ENCODE data around the gene CD3D. TPM values are rescaled to one million over a fixed set of nuclear protein-coding genes. Genes with fewer than 3 reads are reported as not detected.
A peak's percentile ranks its signal among the peaks of the same experiment; 100 is the strongest.

Gene CD3D
- 1 to 10 TPM in 5 of 6 donors, under 1 TPM in 1; 0.39 to 3.9 (median 3.0) TPM for polyA plus RNA-seq (ENCODE audit: low read depth in 6 of 6)

GRCh38 chr11:118342503-118343161 lies at the start of gene CD3D:
TSS of gene CD3D (minus strand) at chr11:118342705. CDS start at chr11:118342607, 98 bp downstream.
- Mint-ChIP-seq H3K4me1 (peaks cover 8 to 16% (median 10%) of the 10 kb centered on the region in 3 donors), H3K9me3 (peaks cover 0 to 4% (median 0%) of the 10 kb centered on the region in 7 donors), H3K4me3 (peak within 1 kb of the TSS in 1 of 8 donors; percentile 79), H3K36me3 (no peaks in the 10 kb centered on the region), H3K27ac (peak within 1 kb of the TSS in 1 of 6 donors; percentile 14), H3K27me3 (peaks cover 20 to 28% (median 23%) of the 10 kb centered on the region in 3 donors)
- DNase-seq = no peak
- no peak for ATAC-seq (ENCODE audit: low read depth in 2 of 2)

- Mint-ChIP-seq H3K4me3 (no peak overlapping the region), H3K27ac (no peak overlapping the region), H3K27me3 (no peaks in the 10 kb centered on the region), H3K36me3 (peaks cover 28 to 43% of the 10 kb centered on the region in 2 donors), H3K9me3 (no peaks in the 10 kb centered on the region), H3K4me1 (no peaks in the 10 kb centered on the region)
- ATAC-seq (ENCODE audit: low read depth in 2 of 2) (no peak), DNase-seq (no peak)
These were observed 41.2 kb upstream of the CD3D start for GRCh38 chr11:118383657-118384056.

GRCh38 chr11:118382954-118383353 lies 40.4 kb upstream of the CD3D start:
- H3K9me3 Mint-ChIP-seq = no peaks in the 10 kb centered on the region
- no peak overlapping the region for H3K27ac Mint-ChIP-seq
- H3K4me3 Mint-ChIP-seq = no peak overlapping the region
- H3K27me3 Mint-ChIP-seq = no peaks in the 10 kb centered on the region
- no peak for ATAC-seq (ENCODE audit: low read depth in 2 of 2)
- DNase-seq = no peak
- peaks cover 28 to 43% of the 10 kb centered on the region in 2 donors for H3K36me3 Mint-ChIP-seq
- H3K4me1 Mint-ChIP-seq = no peaks in the 10 kb centered on the region

GRCh38 chr11:118380571-118380970 lies 38.1 kb upstream of the CD3D start:
- DNase-seq (no peak), ATAC-seq (ENCODE audit: low read depth in 2 of 2) (no peak)
- Mint-ChIP-seq H3K27me3 (no peaks in the 10 kb centered on the region), H3K4me1 (no peaks in the 10 kb centered on the region), H3K36me3 (peaks cover 9 to 38% of the 10 kb centered on the region in 2 donors), H3K4me3 (no peak overlapping the region), H3K27ac (no peak overlapping the region), H3K9me3 (no peaks in the 10 kb centered on the region)

- Mint-ChIP-seq H3K27me3 (no peaks in the 10 kb centered on the region), H3K36me3 (peaks cover 8 to 34% of the 10 kb centered on the region in 2 donors), H3K4me1 (no peaks in the 10 kb centered on the region), H3K9me3 (no peaks in the 10 kb centered on the region), H3K4me3 (no peak overlapping the region), H3K27ac (no peak overlapping the region)
- no peak for DNase-seq
- ATAC-seq (ENCODE audit: low read depth in 2 of 2) = no peak
These were observed 37.0 kb upstream of the CD3D start for GRCh38 chr11:118379497-118379896.

GRCh38 chr11:118375978-118376377 lies 33.5 kb upstream of the CD3D start:
- no peaks in the 10 kb centered on the region for H3K4me1 Mint-ChIP-seq
- DNase-seq = no peak
- no peak overlapping the region for H3K4me3 Mint-ChIP-seq
- ATAC-seq (ENCODE audit: low read depth in 2 of 2) = no peak
- peak overlapping the region in 3 of 6 donors; percentile 24 to 92 (median 31) for H3K27ac Mint-ChIP-seq
- H3K27me3 Mint-ChIP-seq = no peaks in the 10 kb centered on the region
- H3K36me3 Mint-ChIP-seq = peaks cover 9 to 52% of the 10 kb centered on the region in 2 donors
- no peaks in the 10 kb centered on the region for H3K9me3 Mint-ChIP-seq

- no peak overlapping the region for H3K4me3 Mint-ChIP-seq
- peaks cover 9 to 54% of the 10 kb centered on the region in 2 donors for H3K36me3 Mint-ChIP-seq
- H3K27me3 Mint-ChIP-seq = no peaks in the 10 kb centered on the region
- ATAC-seq (ENCODE audit: low read depth in 2 of 2) (no peak), DNase-seq (no peak)
- H3K27ac Mint-ChIP-seq = peak overlapping the region in 1 of 6 donors; percentile 60
- H3K4me1 Mint-ChIP-seq = no peaks in the 10 kb centered on the region
- H3K9me3 Mint-ChIP-seq = no peaks in the 10 kb centered on the region
These were observed 32.2 kb upstream of the CD3D start for GRCh38 chr11:118374729-118375128.

- ATAC-seq (ENCODE audit: low read depth in 2 of 2) (no peak), DNase-seq (no peak)
- Mint-ChIP-seq H3K27me3 (no peaks in the 10 kb centered on the region), H3K4me3 (no peak overlapping the region), H3K4me1 (no peaks in the 10 kb centered on the region), H3K27ac (no peak overlapping the region), H3K36me3 (peaks cover 9 to 56% of the 10 kb centered on the region in 2 donors), H3K9me3 (no peaks in the 10 kb centered on the region)
These were observed 31.4 kb upstream of the CD3D start for GRCh38 chr11:118373871-118374270.

- H3K27me3 Mint-ChIP-seq = no peaks in the 10 kb centered on the region
- H3K4me1 Mint-ChIP-seq = no peaks in the 10 kb centered on the region
- H3K4me3 Mint-ChIP-seq = no peak overlapping the region
- H3K9me3 Mint-ChIP-seq = no peaks in the 10 kb centered on the region
- peaks cover 9 to 61% of the 10 kb centered on the region in 2 donors for H3K36me3 Mint-ChIP-seq
- no peak for DNase-seq
- no peak overlapping the region for H3K27ac Mint-ChIP-seq
- ATAC-seq (ENCODE audit: low read depth in 2 of 2) = no peak
These were observed 30.8 kb upstream of the CD3D start for GRCh38 chr11:118373263-118373662.

GRCh38 chr11:118370774-118371173 lies 28.3 kb upstream of the CD3D start:
- Mint-ChIP-seq H3K36me3 (peaks cover 9 to 61% of the 10 kb centered on the region in 2 donors), H3K4me3 (no peak overlapping the region), H3K27me3 (no peaks in the 10 kb centered on the region), H3K27ac (no peak overlapping the region), H3K4me1 (peaks cover 0 to 2% (median 0%) of the 10 kb centered on the region in 3 donors), H3K9me3 (no peaks in the 10 kb centered on the region)
- no peak for DNase-seq
- ATAC-seq (ENCODE audit: low read depth in 2 of 2) = no peak

GRCh38 chr11:118366287-118366686 lies 23.8 kb upstream of the CD3D start:
- no peaks in the 10 kb centered on the region for H3K9me3 Mint-ChIP-seq
- peaks cover 15 to 23% (median 17%) of the 10 kb centered on the region in 3 donors for H3K4me1 Mint-ChIP-seq
- H3K27ac Mint-ChIP-seq = no peak overlapping the region
- peaks cover 0 to 30% of the 10 kb centered on the region in 2 donors for H3K36me3 Mint-ChIP-seq
- no peaks in the 10 kb centered on the region for H3K27me3 Mint-ChIP-seq
- DNase-seq = no peak
- no peak for ATAC-seq (ENCODE audit: low read depth in 2 of 2)
- no peak overlapping the region for H3K4me3 Mint-ChIP-seq

- H3K36me3 Mint-ChIP-seq = peaks cover 0 to 22% of the 10 kb centered on the region in 2 donors
- no peak overlapping the region for H3K27ac Mint-ChIP-seq
- H3K9me3 Mint-ChIP-seq = no peaks in the 10 kb centered on the region
- H3K4me1 Mint-ChIP-seq = peaks cover 19 to 32% (median 22%) of the 10 kb centered on the region in 3 donors
- ATAC-seq (ENCODE audit: low read depth in 2 of 2) (no peak), DNase-seq (no peak)
- no peaks in the 10 kb centered on the region for H3K27me3 Mint-ChIP-seq
- H3K4me3 Mint-ChIP-seq = no peak overlapping the region
These were observed 22.6 kb upstream of the CD3D start for GRCh38 chr11:118364956-118365615.

- H3K9me3 Mint-ChIP-seq = peaks cover 0 to 3% (median 0%) of the 10 kb centered on the region in 7 donors
- DNase-seq = peak; percentile 93
- H3K4me3 Mint-ChIP-seq = peak within 1 kb of the TSS; percentile 89 to 100 (median 98)
- H3K27me3 Mint-ChIP-seq = peaks cover 0 to 8% (median 0%) of the 10 kb centered on the region in 3 donors
- H3K27ac Mint-ChIP-seq = peak within 1 kb of the TSS; percentile 95 to 99 (median 98)
- ATAC-seq (ENCODE audit: low read depth in 2 of 2) = peak; percentile 97 to 98
- H3K36me3 Mint-ChIP-seq = no peaks in the 10 kb centered on the region
- peaks cover 33 to 43% (median 35%) of the 10 kb centered on the region in 3 donors for H3K4me1 Mint-ChIP-seq
These were observed 16.9 kb upstream of the CD3D start, which contains the start of gene UBE4A for GRCh38 chr11:118359295-118359958. TSS of gene UBE4A (plus strand) at chr11:118359600. CDS start at chr11:118365081, 5,481 bp downstream.

Data from naive B cell (primary cell).